ENCODE measurements around the gene PRKAA1.

- TF ChIP-seq, protein P1, sequence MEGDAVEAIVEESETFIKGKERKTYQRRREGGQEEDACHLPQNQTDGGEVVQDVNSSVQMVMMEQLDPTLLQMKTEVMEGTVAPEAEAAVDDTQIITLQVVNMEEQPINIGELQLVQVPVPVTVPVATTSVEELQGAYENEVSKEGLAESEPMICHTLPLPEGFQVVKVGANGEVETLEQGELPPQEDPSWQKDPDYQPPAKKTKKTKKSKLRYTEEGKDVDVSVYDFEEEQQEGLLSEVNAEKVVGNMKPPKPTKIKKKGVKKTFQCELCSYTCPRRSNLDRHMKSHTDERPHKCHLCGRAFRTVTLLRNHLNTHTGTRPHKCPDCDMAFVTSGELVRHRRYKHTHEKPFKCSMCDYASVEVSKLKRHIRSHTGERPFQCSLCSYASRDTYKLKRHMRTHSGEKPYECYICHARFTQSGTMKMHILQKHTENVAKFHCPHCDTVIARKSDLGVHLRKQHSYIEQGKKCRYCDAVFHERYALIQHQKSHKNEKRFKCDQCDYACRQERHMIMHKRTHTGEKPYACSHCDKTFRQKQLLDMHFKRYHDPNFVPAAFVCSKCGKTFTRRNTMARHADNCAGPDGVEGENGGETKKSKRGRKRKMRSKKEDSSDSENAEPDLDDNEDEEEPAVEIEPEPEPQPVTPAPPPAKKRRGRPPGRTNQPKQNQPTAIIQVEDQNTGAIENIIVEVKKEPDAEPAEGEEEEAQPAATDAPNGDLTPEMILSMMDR (IDR thresholded peaks at IDR 0.05; ENCODE audit: insufficient read depth, low read length, poor library complexity, severe bottlenecking): no peak
- TF ChIP-seq EZH2phosphoT487 (conservative IDR thresholded peaks at IDR 0.05; ENCODE audit: low read length): no peak
Measured at GRCh38 chr5:40842351-40842750, 44.2 kb upstream of the PRKAA1 start.

Measured in SU-DHL-6 (cell line).